ENCODE data around the gene NRIP1. TPM values are rescaled to one million over a fixed set of nuclear protein-coding genes. Genes with fewer than 3 reads are reported as not detected.

Gene NRIP1
- total RNA-seq, 1 experiment from 2014 or later = 29.6 TPM

- Histone ChIP-seq H3K36me3 (ENCODE audit: control insufficient read depth in 1 of 2, insufficient read depth in 2 of 2, low read length in 2 of 2) (0 out of 4 replicates have a peak, but pooled peaks cover 0 to 3% of the 10 kb centered on the region in 2 experiments), H3K4me2 (ENCODE audit: low read length) (no peak overlapping the region), H3K9me2 (ENCODE audit: insufficient read depth) (no peaks in the 10 kb centered on the region), H3K9ac (ENCODE audit: low read length) (no peak overlapping the region), H3K4me1 (ENCODE audit: control insufficient read depth in 1 of 2, insufficient read depth in 2 of 2, low read length in 2 of 2) (peaks cover 0 to 5% of the 10 kb centered on the region in 2 experiments; a peak in 1 of 4 replicates), H3K4me3 (replicated peaks in 1 of 2; ENCODE audit: low read depth in 1 of 2, low read length in 2 of 2) (no peak overlapping the region), H3K9me3 (ENCODE audit: control insufficient read depth in 1 of 2, insufficient read depth in 1 of 2, low read depth in 1 of 2, low read length in 2 of 2) (no peaks in the 10 kb centered on the region), H3K27me3 (ENCODE audit: insufficient read depth, low read length) (no peaks in the 10 kb centered on the region), H4K20me1 (ENCODE audit: insufficient read depth) (no peaks in the 10 kb centered on the region), H2AFZ (ENCODE audit: low read depth, low read length, poor library complexity, severe bottlenecking) (no peak overlapping the region), H3K79me2 (ENCODE audit: insufficient read depth, low read length) (peaks cover 70% of the 10 kb centered on the region), H3K27ac (ENCODE audit: low read depth, low read length) (no peak overlapping the region)
- intact Hi-C loops (cut with micrococcal nuclease) = no loop called here
- TF ChIP-seq SRF (IDR thresholded peaks at IDR 0.05; ENCODE audit: low read depth) (no peak), TCF7L2 (IDR thresholded peaks at IDR 0.05; ENCODE audit: borderline replicate concordance, extremely low read depth, insufficient read depth, insufficient read length) (no peak), CEBPB (IDR thresholded peaks at IDR 0.05; ENCODE audit: low read depth) (no peak), EZH2phosphoT487 (IDR thresholded peaks at IDR 0.05; ENCODE audit: borderline replicate concordance) (no peak), POLR2A (IDR thresholded peaks at IDR 0.05; ENCODE audit: borderline replicate concordance, extremely low read depth, insufficient read depth, insufficient read length) (no peak), JUND (IDR thresholded peaks at IDR 0.05) (no peak), EGR1 (IDR thresholded peaks at IDR 0.05; ENCODE audit: low read depth) (no peak), REST (IDR thresholded peaks at IDR 0.05; ENCODE audit: low read depth) (no peak), SIN3A (IDR thresholded peaks at IDR 0.05; ENCODE audit: low read depth) (no peak), SP1 (IDR thresholded peaks at IDR 0.05; ENCODE audit: low read depth) (no peak), ZBTB33 (IDR thresholded peaks at IDR 0.05; ENCODE audit: extremely low read depth, insufficient replicate concordance, low read length) (no peak), MAX (IDR thresholded peaks at IDR 0.05) (no peak), RAD21 (IDR thresholded peaks at IDR 0.05; ENCODE audit: low read depth) (no peak), ZFX (IDR thresholded peaks at IDR 0.05) (no peak), YY1 (IDR thresholded peaks at IDR 0.05; ENCODE audit: extremely low read depth, insufficient replicate concordance, low read depth, low read length) (no peak), CTCF (IDR thresholded peaks at IDR 0.05 in 2 of 3, conservative IDR thresholded peaks at IDR 0.05 in 1 of 3; ENCODE audit: borderline replicate concordance in 1 of 3, insufficient read depth in 1 of 3, low read depth in 2 of 3, low read length in 2 of 3) (no peak)
- no TSS peak for BruUV-seq (replicated peaks)
- CTCF ChIA-PET = no interaction called here
- ATAC-seq = no peak
- RAD21 ChIA-PET (ENCODE audit: low non-redundant PET in 1 of 2, low total read pairs in 2 of 2, uncharacterized antibody in 2 of 2, unreplicated experiment in 2 of 2) = no interaction called here
- POLR2A ChIA-PET = no interaction called here
- no peak for DNase-seq (ENCODE audit: low read depth, low spot score)
Observed at GRCh38 chr21:15011967-15012366, 52.8 kb downstream of the NRIP1 start.

All from HCT116 (cell line).